Measurements from ENCODE around the gene APEH. TPM values are rescaled to one million over a fixed set of nuclear protein-coding genes. Genes with fewer than 3 reads are reported as not detected.
"Not testable (repeated sequence)": the region's sequence is repeated elsewhere in the genome, so short reads cannot be mapped to it uniquely, and the experiment has no call there.

The APEH gene
- polyA plus RNA-seq, 3 donors = 31.5 to 46.6 (median 44.6) TPM

DNA sequence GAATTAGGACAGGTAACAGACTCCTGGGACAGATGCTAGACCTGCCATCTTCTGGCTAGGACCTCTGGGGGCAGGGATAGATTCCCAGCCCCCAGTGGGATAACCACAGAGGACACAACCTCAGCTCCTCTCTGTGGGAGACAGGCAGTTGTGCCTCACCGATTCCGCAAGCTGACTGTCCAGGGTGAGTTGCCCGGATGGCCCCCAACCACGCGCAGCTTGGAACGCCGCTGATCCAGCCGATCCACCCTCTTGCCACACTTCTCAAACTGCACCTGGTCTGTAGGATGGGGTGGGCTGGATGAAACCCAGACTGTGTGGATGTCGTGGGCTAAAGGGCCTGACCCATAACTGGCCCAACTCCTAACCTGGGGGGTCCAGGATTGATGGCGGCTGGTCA, 11.0 kb downstream of the APEH start:
- 92 to 95% (median 93%) methylated on average over 10 of the region's 10 CpGs for WGBS, 3 donors

DNA sequence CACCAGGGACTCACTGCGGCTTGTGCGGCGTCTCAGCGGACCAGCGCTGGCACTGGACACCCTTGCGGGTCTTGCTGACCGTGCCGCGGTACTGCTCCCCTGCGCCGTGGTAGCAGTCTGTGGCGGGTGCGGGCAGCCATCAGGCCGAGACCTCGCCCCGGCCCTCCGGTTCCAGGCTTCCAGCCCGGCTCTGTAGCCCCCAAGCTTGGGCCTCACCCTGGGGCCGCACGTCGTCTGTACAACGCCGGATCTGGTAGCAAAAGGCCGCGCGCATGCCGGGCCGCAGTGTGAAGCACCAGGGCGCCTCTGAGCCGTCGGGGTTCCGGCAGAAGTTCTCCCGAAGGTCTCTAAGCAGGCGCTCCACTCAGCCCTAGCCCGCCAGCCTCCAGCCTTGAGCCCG, 11.7 kb downstream of the APEH start:
- not testable (repeated sequence) for H3K27ac ChIP-seq (ENCODE audit: low read depth, low read length)
- WGBS, 3 donors = 14 to 22% (median 16%) methylated on average over 27 to 32 of the region's 36 CpGs

More for the DNA sequence above, 11.0 kb downstream of the APEH start:
- H3K27ac ChIP-seq (ENCODE audit: low read depth, low read length) = not testable (repeated sequence)

DNA sequence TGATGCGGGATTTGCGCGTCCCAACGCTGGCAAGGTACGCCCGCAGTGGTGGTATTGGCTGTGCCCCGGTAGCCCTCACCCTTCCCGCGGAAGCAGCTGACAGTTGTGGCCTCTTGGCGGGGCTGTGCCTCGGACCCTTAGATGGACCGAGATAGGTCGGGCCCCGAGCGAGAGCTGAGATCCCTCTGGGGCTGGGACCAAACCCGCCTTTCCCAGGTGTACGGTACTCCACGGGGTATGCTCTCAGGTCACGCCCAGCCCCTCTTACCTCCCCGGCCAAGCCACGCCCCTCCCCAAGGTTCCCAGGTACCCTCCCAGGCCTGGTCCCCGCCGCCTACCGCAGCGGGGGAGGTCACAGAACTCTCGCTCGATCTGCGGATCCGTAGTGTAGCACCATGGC, 12.2 kb downstream of the APEH start:
- H3K27ac ChIP-seq (ENCODE audit: low read depth, low read length) = not testable (repeated sequence)
- WGBS, 3 donors = 1 to 4% (median 3%) methylated on average over 20 to 25 of the region's 29 CpGs

DNA sequence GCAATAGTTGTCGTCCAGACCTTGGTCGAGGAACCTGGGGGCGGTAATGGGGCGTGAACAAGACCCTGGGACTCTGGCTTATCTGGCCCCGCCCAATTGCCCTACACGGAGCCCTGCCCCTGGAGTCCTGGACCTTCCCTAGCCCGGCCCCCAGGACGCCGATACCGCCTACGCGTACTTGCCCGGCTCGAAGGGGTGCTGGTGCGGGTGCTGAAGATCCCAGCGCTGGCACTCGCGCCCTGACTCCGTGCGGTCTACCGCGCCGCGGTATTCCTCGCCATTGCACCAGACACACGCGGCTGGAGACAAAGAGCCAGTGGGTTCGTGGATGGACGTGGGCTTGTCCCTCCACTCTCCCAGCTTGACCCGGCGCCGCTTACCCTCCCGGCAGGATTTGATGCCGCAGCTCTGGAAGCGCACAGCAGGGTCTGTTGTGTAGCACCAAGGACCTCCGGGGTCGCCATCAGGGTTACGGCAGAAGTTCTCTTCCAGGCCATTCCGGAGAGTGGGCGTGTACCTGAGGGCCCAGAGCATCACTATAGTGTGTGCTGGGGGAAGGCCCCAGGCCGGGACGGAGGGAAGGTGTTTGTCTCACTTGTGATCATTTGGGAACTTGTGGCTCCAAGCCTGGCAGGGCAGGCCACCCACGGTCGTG, 12.7 kb downstream of the APEH start:
- H3K27ac ChIP-seq (ENCODE audit: low read depth, low read length) = not testable (repeated sequence)
- WGBS, 3 donors = 12 to 18% (median 16%) methylated on average over 43 to 44 of the region's 44 CpGs

DNA sequence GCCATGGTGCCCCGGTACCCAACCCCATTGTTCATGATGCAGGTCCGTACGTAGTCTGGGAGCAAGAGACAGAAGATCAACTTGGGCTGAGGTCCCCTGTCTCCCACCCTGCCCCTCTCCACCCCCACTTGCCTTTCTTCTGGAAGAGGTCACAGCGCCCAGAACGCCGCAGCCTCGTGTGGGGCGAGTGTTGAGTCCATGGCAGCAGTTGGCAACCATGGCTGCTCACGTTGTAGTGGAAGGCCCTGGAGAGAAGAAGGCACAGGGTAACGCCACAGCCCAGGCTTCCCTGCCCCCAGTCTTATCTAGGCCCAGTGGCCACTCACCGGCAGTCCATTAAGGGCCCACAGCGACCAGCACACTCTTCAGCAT, 13.3 kb downstream of the APEH start:
- H3K27ac ChIP-seq (ENCODE audit: low read depth, low read length) = not testable (repeated sequence)
- 91 to 94% (median 93%) methylated on average over 12 of the region's 12 CpGs for WGBS, 3 donors

DNA sequence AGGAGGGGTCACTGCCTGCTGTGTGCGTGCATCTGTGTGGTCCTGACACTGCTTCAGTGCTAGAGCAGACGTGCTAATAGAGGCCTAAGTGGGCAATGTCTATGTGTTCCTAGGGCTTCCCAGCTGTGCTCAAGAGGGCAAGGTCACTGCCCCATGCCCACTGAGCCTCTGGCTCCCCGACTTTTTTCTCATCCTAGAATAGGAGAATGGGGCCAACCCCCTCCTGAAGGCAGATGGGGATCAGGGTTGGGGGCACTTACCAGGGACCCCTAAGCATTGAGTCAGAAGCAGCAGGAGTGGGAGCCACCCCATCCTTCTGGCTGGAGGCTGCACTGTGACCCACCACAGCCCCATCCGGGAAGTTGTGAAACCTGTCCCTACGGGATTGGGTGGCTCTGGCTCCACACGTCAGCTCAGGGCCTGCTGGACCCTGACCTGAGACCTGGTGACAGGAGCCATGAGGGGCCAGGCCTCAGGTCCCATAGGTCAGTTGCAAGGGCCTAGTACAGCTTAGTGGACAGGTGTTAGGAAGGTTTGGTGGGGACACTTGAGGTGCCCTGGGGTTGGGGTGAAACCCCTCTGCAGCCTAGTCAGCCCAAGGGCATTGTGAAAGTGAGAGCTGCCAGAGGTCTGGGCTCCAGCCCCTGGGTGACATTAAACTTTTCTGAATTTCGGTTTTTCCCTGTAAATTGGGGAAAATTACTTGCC, 14.3 kb downstream of the APEH start:
- H3K27ac ChIP-seq (ENCODE audit: low read depth, low read length) = not testable (repeated sequence)
- 58 to 63% (median 59%) methylated on average over 5 to 7 of the region's 7 CpGs for WGBS, 3 donors

DNA sequence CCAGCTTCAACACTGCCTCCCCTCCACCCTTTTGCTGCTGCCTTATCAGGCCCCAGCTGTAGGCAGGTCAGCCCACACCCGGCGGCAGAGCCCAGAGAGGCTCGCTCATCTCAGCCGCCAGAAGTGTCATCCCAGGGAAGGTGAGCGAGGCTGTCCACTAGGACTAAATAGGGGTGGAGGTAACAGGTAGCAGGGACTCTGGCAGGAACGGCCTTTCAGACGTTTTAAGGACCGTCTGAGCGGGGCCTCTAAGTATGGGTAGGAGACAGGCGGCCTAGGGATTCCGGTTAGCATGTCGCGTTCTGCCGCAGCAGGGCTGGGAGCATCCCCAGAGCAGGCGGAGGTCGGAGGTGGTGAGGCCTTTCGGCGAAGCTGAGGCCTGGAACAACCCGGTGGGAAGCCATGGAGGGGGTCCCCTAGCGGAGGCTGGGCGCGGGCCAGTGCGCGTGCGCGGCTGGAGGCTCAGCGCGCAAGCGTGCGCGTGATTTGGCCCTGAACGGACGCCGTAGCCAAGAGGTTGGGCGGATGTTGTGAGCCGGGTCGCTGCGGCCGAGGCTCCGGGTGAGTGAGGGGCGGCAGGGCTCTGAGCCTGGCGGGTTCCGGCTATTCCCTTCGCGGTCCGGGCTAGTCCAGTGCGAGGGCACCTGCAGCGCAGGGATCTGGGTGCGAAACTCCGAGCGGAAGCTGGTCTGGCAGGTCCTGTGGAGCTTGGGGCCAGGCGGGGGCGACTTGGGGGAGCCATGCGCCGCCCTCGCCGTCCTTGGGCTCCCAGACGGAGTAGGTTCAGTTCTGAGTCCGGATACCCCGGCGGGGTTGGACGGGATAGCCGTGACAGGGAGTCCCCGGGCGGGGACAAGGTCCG, 15.1 kb downstream of the APEH start, which contains the start of the genes MST1 and RNF123:
MST1 (minus strand) TSS at position 429 of the 862 bp plus-strand sequence. CDS start 783 bp downstream, outside the sequence.
RNF123 (plus strand) TSS at position 512 of the 862 bp plus-strand sequence. CDS start 1,609 bp downstream, outside the sequence.
- H3K27ac ChIP-seq (ENCODE audit: low read depth, low read length) = no peak within 1 kb of the TSS
- WGBS, 3 donors = 1 to 3% (median 2%) methylated on average over 60 to 66 of the region's 66 CpGs

DNA sequence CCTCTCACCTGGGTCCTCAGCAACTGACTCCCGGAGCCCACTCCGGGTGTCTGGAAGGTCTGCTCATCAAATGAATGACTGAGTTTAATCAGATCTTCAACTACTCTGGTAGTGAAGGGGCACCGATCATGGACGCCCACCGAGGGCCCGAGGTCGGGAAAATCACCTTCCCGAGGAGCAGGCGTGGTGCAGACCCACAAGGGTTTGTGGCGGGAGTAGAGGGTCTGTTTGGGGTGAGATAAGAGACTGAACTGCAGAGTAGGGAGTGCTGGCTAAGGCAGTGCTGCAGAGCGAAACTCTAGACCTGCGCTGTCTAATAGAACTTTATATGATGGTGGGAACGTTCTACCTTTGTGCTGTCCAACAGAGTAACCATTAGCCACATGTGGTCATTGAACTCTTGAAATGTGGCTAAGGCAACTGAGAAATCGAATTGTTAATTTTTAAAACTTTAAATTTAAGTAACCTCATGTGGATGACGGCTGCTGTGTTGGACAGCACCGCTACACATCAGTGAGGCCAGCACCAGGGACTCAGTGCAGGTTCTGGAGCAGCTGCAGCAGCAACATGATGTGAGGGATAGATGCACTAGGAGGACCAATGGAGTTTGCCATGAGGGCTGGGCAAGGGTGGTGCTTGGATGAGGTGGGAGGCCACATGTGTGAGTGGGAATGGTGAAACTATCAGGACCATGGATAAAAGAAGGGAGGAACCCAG, 15.9 kb downstream of the APEH start:
- H3K27ac ChIP-seq (ENCODE audit: low read depth, low read length) = not testable (repeated sequence)
- 6 to 8% (median 8%) methylated on average over 16 of the region's 16 CpGs for WGBS, 3 donors

DNA sequence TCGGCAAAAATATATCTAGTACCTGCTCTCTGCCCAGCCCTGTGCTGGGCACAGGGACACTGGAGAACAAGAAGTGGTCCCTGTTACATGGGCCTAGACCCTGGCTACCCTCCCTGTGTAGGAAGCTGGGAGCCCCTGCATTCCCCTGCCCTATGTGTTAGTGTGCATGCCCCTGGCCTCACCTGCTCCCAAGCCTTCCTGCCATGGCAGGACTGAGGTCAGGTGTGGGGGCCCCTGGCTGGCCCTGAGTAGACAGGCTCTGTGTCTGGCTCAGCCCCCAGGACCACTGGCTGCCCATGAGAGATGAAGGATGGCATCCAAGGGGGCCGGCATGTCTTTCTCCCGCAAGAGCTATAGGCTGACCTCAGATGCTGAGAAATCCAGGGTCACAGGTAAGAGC, 16.7 kb downstream of the APEH start:
- 72 to 96% (median 86%) methylated on average over 3 of the region's 3 CpGs for WGBS, 3 donors
- H3K27ac ChIP-seq (ENCODE audit: low read depth, low read length) = not testable (repeated sequence)

DNA sequence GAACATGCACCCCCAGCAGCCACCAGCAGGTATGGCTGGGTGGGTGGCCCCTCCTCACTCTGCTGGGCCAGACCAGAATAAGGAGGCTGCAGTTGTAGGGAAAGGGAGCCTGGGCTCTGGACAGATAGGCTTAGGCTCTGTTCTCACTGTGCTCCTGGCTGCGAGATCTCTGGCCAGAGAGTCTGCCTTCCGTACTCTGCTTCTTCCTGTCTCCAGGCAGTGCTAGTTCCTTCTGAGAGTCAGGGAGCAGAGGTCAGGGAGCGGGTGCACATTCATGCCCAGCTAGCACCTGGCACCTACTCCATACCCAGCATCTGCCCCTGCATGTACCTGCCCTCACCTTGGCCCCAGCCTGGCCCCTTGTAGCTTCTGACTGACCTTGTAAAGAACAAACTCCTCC, 17.3 kb downstream of the APEH start:
- 71 to 88% (median 86%) methylated on average over 3 of the region's 3 CpGs for WGBS, 3 donors
- not testable (repeated sequence) for H3K27ac ChIP-seq (ENCODE audit: low read depth, low read length)

DNA sequence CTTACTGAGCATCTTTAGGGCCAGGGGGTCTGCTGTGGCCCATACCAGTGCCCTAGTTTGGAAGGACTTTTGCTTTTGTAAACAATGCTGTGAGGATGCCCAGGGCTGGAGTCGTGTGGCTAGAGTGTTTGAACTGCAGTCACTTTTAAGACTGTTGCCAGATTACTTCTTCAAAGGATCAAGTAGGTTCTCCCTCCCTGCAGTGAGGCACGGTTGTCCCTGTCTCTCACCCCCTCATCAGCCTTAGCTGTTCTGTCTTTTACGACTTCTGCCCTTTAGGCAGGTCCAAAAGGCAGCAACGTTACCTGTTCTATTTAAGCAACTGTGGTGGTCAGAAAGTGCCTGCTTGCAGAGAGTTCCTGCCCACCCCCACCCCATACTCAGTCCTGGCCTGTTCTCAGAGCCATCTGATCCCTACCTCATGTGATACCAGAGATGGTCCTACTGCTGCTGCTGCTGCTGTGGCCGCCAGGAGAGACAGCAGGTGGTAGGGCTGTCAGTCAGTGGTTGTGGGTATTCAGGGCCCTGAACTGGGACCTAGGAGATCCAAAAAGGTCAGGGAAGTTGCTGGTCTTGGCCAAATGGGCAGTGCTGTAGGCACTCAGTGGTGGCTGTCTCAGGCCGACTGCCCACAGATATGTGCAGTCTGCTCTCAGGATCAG, 20.4 kb downstream of the APEH start:
- WGBS, 3 donors = 70 to 77% (median 71%) methylated on average over 6 of the region's 6 CpGs

DNA sequence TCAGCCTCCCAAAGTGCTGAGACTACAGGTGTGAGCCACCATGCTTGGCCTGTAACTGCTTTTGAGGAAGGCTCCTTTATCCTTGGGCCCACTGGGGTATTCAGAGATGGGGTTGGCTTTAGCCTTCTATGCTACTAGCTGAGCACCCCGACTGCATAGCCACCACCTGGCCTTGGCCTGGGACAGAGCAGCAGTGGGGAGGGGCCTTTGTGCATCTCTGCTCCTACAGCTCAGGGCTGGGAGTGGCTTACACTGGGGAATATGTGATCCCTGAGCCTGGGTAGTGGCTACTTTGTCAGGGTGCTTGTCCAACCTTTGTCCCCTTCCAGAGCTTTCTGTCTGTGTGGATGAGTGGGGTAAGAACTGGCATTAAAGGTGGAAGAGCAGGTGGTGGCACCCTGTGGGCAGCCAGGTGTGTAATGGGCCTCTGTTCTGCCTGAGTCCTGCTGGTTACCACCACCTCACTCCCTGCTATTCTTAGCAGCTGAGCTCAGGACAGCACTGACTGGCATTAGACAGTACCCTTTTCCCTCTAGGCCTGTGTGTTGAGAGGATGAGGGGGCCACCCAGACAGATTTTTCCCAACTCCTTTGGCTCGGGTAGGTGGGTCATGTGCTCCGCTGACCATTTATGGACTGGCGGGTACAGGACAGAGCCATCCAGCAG, 21.3 kb downstream of the APEH start:
- WGBS, 3 donors = 86 to 98% (median 88%) methylated on average over 3 to 4 of the region's 4 CpGs
- H3K27ac ChIP-seq (ENCODE audit: low read depth, low read length) = not testable (repeated sequence)

More for the DNA sequence above, 20.4 kb downstream of the APEH start:
- H3K27ac ChIP-seq (ENCODE audit: low read depth, low read length) = not testable (repeated sequence)

DNA sequence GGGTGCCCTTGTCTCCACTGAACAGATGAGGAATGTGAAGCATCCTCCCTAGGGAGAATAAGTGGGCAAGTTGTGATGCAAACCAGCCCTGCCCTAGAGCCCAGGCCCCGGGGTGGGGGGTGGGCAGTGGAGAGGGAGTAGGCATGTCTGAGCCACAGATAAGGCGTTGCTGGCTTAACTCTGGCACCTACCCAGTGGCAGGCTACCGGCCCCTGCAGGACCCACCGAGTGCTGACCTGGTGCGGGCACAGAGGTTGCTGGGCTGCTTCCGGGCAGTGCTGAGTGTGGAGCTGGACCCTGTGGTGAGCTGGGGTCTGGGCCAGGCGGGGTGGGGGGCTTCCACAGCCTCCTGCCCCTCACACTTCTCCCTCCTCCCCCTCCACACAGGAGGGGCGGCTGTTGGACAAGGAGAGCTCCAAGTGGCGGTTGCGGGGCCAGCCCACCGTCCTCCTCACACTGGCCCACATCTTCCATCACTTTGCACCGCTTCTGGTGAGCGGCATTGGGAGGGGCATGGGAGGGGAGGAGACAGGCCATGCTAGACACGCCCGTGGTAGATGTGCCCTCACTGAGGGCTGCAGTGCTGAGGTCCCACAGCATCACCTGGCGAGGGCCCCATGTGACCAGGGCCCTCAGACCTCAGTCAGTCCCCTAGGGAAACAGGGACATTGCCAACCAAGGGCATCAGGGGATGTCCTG, 25.3 kb downstream of the APEH start:
- no peak overlapping the region for H3K27ac ChIP-seq (ENCODE audit: low read depth, low read length)
- WGBS, 3 donors = 85 to 93% (median 87%) methylated on average over 10 to 16 of the region's 16 CpGs

DNA sequence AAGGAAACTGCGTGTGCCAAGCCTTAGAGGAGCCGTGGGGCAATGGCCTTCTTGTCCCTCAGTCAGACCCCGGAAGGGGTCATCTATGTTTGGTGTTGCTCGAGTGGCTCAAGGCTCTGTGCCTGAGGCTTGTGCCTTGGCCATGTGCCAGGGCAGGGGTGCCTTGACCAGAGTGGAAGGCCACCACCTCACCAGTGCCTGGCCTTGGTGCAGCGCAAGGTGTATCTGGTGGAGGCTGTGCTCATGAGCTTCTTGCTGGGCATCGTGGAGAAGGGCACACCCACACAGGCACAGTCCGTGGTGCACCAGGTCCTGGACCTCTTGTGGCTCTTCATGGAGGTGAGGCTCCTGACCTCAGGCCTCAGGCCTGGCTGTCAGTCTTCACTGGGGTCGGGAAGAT, 25.9 kb downstream of the APEH start:
- H3K27ac ChIP-seq (ENCODE audit: low read depth, low read length) = no peak overlapping the region
- 83 to 86% (median 84%) methylated on average over 8 of the region's 8 CpGs for WGBS, 3 donors

DNA sequence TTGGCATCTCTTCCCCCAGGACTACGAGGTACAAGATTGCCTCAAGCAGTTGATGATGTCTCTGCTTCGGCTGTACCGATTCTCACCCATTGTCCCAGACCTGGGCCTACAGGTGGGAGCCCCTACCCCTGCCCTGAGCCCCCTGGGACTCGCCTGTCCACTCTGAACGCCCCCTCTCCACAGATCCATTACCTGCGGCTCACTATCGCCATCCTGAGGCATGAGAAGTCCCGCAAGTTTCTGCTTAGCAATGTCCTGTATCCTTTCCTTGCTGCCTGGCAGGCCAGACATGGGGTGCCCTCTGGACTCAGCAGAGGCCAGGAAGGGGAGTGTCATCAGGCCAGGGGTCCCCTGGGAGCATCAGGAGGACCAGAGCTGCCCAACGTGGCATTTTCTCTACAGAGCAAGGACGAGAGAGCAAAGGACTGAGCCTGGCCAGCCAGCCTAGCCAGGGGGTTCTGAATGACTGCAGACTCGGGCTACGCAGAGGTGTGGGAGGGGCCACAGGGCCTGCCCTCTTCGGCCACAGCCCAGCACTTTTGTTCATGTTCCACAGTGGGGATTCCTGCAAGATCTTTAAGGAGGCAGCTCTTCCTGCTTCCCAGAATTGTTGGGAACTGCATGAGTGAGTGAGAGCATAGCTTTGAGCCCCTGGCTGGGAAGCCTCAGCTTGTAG, 26.4 kb downstream of the APEH start:
- H3K27ac ChIP-seq (ENCODE audit: low read depth, low read length) = no peak overlapping the region
- WGBS, 3 donors = 80 to 87% (median 81%) methylated on average over 12 to 13 of the region's 13 CpGs

DNA sequence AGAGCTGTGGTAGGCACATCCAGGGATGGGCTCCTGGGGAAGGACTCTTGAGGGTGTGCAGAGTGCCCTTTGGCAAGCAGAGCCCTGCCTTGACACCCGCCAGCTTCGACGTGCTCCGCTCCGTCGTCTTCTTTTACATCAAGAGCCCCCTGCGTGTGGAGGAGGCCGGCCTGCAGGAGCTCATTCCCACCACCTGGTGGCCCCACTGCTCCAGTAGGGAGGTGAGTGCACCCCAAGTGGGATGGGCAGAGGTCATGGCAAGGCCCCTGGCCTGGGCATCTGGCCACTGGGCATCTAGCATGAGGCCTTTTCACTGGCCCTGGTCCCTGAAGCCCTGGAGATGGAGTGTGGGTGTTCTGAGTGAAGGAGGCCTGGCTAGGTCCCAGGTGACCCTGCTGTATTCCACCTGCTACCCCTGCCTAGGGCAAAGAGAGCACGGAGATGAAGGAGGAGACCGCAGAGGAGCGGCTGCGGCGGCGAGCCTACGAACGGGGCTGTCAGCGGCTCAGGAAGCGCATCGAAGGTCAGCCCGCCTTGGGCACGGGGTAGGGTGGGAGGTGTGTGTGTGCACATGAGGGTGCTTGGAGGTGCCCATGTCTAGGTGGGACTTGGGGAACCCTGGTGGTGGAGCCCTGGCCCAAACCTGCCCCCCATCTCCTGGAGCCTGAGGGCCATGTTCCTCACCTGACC, 27.4 kb downstream of the APEH start:
- WGBS, 3 donors = 86 to 91% (median 88%) methylated on average over 21 of the region's 21 CpGs
- H3K27ac ChIP-seq (ENCODE audit: low read depth, low read length) = no peak overlapping the region

Measured in adipose tissue (tissue), 3 donors.